DND-41 (cell line): ENCODE measurements around the gene NBPF4.

Source experiments
- ATAC-seq: fragments of 200-7000 bp; cut with Tn5 transposase; 3 replicates; pipeline ENCODE4 v1.9.1; 2021; ENCODE audit warnings: low read depth; ENCODE audit not compliant: insufficient read depth
- DNase-seq: peaks from one replicate; pipeline ENCODE4 v3.0.0-alpha.2; 2020
- H2AFZ ChIP-seq: 2 replicates; pipeline ENCODE4 v1.6.0; 2012; ENCODE audit warnings: low read depth, low read length
- H3K27ac ChIP-seq: 2 replicates; pipeline ENCODE4 v1.5.1; 2012; ENCODE audit warnings: low read length, inconsistent platforms
- H3K27me3 ChIP-seq: fragments of 200-600 bp; sonication (generic); 2 replicates; pipeline ENCODE4 v1.6.0; 2012; ENCODE audit warnings: low read length, mild to moderate bottlenecking, inconsistent platforms; ENCODE audit not compliant: insufficient read depth, poor library complexity
- H3K36me3 ChIP-seq: 2 replicates; pipeline ENCODE4 v1.5.1; 2012; ENCODE audit warnings: low read length, inconsistent platforms; ENCODE audit not compliant: insufficient read depth
- H3K4me1 ChIP-seq: 2 replicates; pipeline ENCODE4 v1.5.1; 2012; ENCODE audit warnings: mild to moderate bottlenecking, low read length; ENCODE audit not compliant: insufficient read depth
- H3K4me2 ChIP-seq: 2 replicates; pipeline ENCODE4 v1.6.0; 2012; ENCODE audit warnings: mild to moderate bottlenecking, moderate library complexity, low read length, inconsistent platforms; ENCODE audit not compliant: insufficient read depth
- H3K4me3 ChIP-seq, 2 experiments: fragments of 200-600 bp in 1 of 2; shearing (Covaris generic) in 1 of 2; 2 replicates each; pipeline ENCODE4 v1.5.1; 2012 to 2016; ENCODE audit warnings: inconsistent platforms in 2 of 2, low read length in 2 of 2, mild to moderate bottlenecking in 2 of 2, low read depth in 1 of 2, moderate library complexity in 1 of 2
- H3K79me2 ChIP-seq: 2 replicates; pipeline ENCODE4 v1.6.0; 2012; ENCODE audit warnings: low read length, inconsistent platforms; ENCODE audit not compliant: insufficient read depth
- H3K9ac ChIP-seq: 2 replicates; pipeline ENCODE4 v1.6.0; 2012; ENCODE audit warnings: low read depth, mild to moderate bottlenecking, inconsistent platforms, low read length, moderate library complexity
- H3K9me3 ChIP-seq: 2 replicates; pipeline ENCODE4 v1.5.1; 2012; ENCODE audit warnings: low read length, moderate library complexity, mild to moderate bottlenecking, inconsistent platforms; ENCODE audit not compliant: insufficient read depth, severe bottlenecking
- H4K20me1 ChIP-seq: 2 replicates; pipeline ENCODE4 v1.6.0; 2012; ENCODE audit warnings: low read length; ENCODE audit not compliant: insufficient read depth
- CTCF ChIP-seq: IDR thresholded peaks from 2 replicates; pipeline ENCODE4 v1.5.1; 2012; ENCODE audit warnings: borderline replicate concordance, low read length, moderate library complexity, mild to moderate bottlenecking; ENCODE audit not compliant: poor library complexity, severe bottlenecking; ENCODE audit errors: extremely low read depth
- EZH2 ChIP-seq: IDR thresholded peaks from 3 replicates; pipeline ENCODE4 v1.6.1; 2012; ENCODE audit warnings: borderline replicate concordance, low read depth, mild to moderate bottlenecking, moderate library complexity, low read length, inconsistent platforms; ENCODE audit not compliant: severe bottlenecking

NBPF4 gene

GRCh38 chr1:108179018-108179417, 64.9 kb downstream of the NBPF4 start:
- peaks cover 27% of the 10 kb centered on the region for H3K9me3 ChIP-seq
- H3K27ac ChIP-seq, result no peak overlapping the region
- no peak for ATAC-seq
- peaks cover 10% of the 10 kb centered on the region; the same call in 1 of the 2 replicates for H3K79me2 ChIP-seq
- H3K36me3 ChIP-seq, result peaks cover 83% of the 10 kb centered on the region
- H3K4me3 ChIP-seq, result no peak overlapping the region
- TF ChIP-seq CTCF (no peak), EZH2 (no peak)
- no peaks in the 10 kb centered on the region for H4K20me1 ChIP-seq
- no peak overlapping the region for H3K4me2 ChIP-seq
- H2AFZ ChIP-seq, result no peak overlapping the region
- H3K9ac ChIP-seq, result no peak overlapping the region
- no peaks in the 10 kb centered on the region for H3K27me3 ChIP-seq
- no peaks in the 10 kb centered on the region for H3K4me1 ChIP-seq
- DNase-seq, result no peak
